ENCODE data around the gene PTGIR. TPM values are rescaled to one million over a fixed set of nuclear protein-coding genes. Genes with fewer than 3 reads are reported as not detected.

Gene PTGIR
- total RNA-seq, 4 donors from 2014 or later = 4.8 to 10.2 (median 7.9) TPM

DNA sequence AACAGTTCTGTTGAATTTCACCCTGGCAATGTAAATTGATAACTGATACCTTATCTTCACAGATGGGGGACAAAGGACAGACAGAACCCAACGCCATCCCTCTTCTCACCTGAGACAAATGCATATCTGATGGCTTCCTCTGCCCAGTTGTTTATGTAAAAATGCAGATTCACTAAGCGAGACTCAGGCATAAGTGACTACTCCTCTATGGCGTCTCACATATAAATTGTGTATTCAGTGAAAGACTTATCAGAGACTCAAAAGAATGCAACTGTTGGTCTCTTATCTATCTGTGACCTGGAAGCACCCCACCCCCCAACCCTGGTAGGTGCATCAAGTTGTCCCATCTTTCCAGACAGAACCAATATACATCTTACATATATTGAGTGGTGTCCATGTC, 37.0 kb downstream of the PTGIR start:
- no peak for ATAC-seq (ENCODE audit: low FRiP score)
- no peak for DNase-seq (ENCODE audit: low spot score)

GRCh38 chr19:46586294-46586693, 38.6 kb downstream of the PTGIR start:
- no peak for DNase-seq (ENCODE audit: low spot score)
- TF ChIP-seq CTCF (IDR thresholded peaks at IDR 0.05) = no peak
- no peak for ATAC-seq (ENCODE audit: low FRiP score)

More for the DNA sequence above, 37.0 kb downstream of the PTGIR start:
- no peak for TF ChIP-seq CTCF (IDR thresholded peaks at IDR 0.05)

- no peak for ATAC-seq (ENCODE audit: low FRiP score)
- TF ChIP-seq CTCF (IDR thresholded peaks at IDR 0.05) = no peak
- DNase-seq (ENCODE audit: low spot score) = no peak
Observed at GRCh38 chr19:46585539-46585938, 39.4 kb downstream of the PTGIR start.

- ATAC-seq (ENCODE audit: low FRiP score) (no peak), DNase-seq (ENCODE audit: low spot score) (no peak)
- no peak for TF ChIP-seq CTCF (IDR thresholded peaks at IDR 0.05)
Observed at GRCh38 chr19:46580247-46580646, 44.6 kb downstream of the PTGIR start.

GRCh38 chr19:46579361-46579879, 45.5 kb downstream of the PTGIR start:
- DNase-seq (ENCODE audit: low spot score) (no peak), ATAC-seq (ENCODE audit: low FRiP score) (no peak)
- no peak for TF ChIP-seq CTCF (IDR thresholded peaks at IDR 0.05)

- DNase-seq (ENCODE audit: low spot score) (no peak), ATAC-seq (ENCODE audit: low FRiP score) (no peak)
- TF ChIP-seq CTCF (IDR thresholded peaks at IDR 0.05) = no peak
Observed at GRCh38 chr19:46578450-46578849, 46.4 kb downstream of the PTGIR start.

GRCh38 chr19:46574533-46574932, 50.4 kb downstream of the PTGIR start:
- no peak for DNase-seq (ENCODE audit: low spot score)
- TF ChIP-seq CTCF (IDR thresholded peaks at IDR 0.05) = no peak
- ATAC-seq (ENCODE audit: low FRiP score) = no peak

Measured in omental fat pad (tissue), 4 donors.